K562 (cell line): Measurements from ENCODE around the gene CDC45. TPM values are rescaled to one million over a fixed set of nuclear protein-coding genes. Genes with fewer than 3 reads are reported as not detected.

ENCODE experiments used
- AFF4 ChIP-seq: sonication (generic); formaldehyde crosslinking; IDR thresholded peaks from 2 replicates; pipeline ENCODE4 v1.8.0; 2023; ENCODE audit warnings: mild to moderate bottlenecking, missing genetic modification reagents
- BHLHE40 ChIP-seq: IDR thresholded peaks from 2 replicates; pipeline ENCODE4 v1.6.1; 2011; ENCODE audit warnings: low read length, improper control_type of control experiment
- FOXP4 ChIP-seq: sonication (generic); formaldehyde crosslinking; IDR thresholded peaks from 2 replicates; pipeline ENCODE4 v1.8.0; 2022; ENCODE audit warnings: mild to moderate bottlenecking, missing genetic modification reagents, borderline replicate concordance
- HDAC2 ChIP-seq: fragments of 450-650 bp; IDR thresholded peaks from 2 replicates; pipeline ENCODE4 v1.6.1; 2016; ENCODE audit warnings: mild to moderate bottlenecking
- HNRNPK ChIP-seq: fragments of 200-400 bp; formaldehyde crosslinking; IDR thresholded peaks from one replicate; pipeline ENCODE4 v1.6.1; 2018; ENCODE audit warnings: mild to moderate bottlenecking, low read depth, low read length; ENCODE audit not compliant: poor library complexity, severe bottlenecking
- KDM4B ChIP-seq, 2 experiments: fragments of 450-650 bp in 1 of 2; sonication (generic) in 1 of 2; IDR thresholded peaks; 2 replicates each; pipeline ENCODE4 v1.6.1; 2016 to 2017; ENCODE audit warnings: borderline replicate concordance in 2 of 2, antibody characterized with exemption in 1 of 2, low read depth in 1 of 2, mild to moderate bottlenecking in 1 of 2
- KLF16 ChIP-seq: IDR thresholded peaks from 2 replicates; pipeline ENCODE4 v1.6.1; 2016; ENCODE audit warnings: antibody characterized with exemption
- LEF1 ChIP-seq: fragments of 450-650 bp; IDR thresholded peaks from 2 replicates; pipeline ENCODE4 v1.6.1; 2016; ENCODE audit warnings: mild to moderate bottlenecking
- MEF2A ChIP-seq: IDR thresholded peaks from 2 replicates; pipeline ENCODE4 v1.6.1; 2011; ENCODE audit warnings: low read depth, mild to moderate bottlenecking, low read length, moderate library complexity; ENCODE audit not compliant: control insufficient read depth
- MEF2D ChIP-seq: conservative IDR thresholded peaks from 2 replicates; pipeline ENCODE4 v1.6.1; 2016; ENCODE audit warnings: low read depth, missing genetic modification characterization, missing compliant biosample characterization
- OTX1 ChIP-seq: fragments of 450-650 bp; formaldehyde crosslinking; IDR thresholded peaks from 2 replicates; pipeline ENCODE4 v1.4.0; 2022; ENCODE audit warnings: mild to moderate bottlenecking
- PCBP1 ChIP-seq: fragments of 200-400 bp; formaldehyde crosslinking; IDR thresholded peaks from 2 replicates; pipeline ENCODE4 v1.6.1; 2018; ENCODE audit warnings: mild to moderate bottlenecking, low read depth, low read length; ENCODE audit not compliant: poor library complexity, severe bottlenecking
- SMARCA5 ChIP-seq: fragments of 450-650 bp; IDR thresholded peaks from 2 replicates; pipeline ENCODE4 v1.6.1; 2016
- SMARCB1 ChIP-seq: IDR thresholded peaks from 2 replicates; pipeline ENCODE4 v1.6.1; 2011; ENCODE audit warnings: improper control_type of control experiment, low read depth; ENCODE audit not compliant: insufficient read length
- SNAPC5 ChIP-seq: fragments of 250-450 bp; sonication (Bioruptor Pico); IDR thresholded peaks from 2 replicates; pipeline ENCODE4 v1.8.0; 2021; ENCODE audit warnings: moderate library complexity, mild to moderate bottlenecking, inconsistent platforms
- TCF15 ChIP-seq: fragments of 250-450 bp; sonication (Bioruptor Pico); IDR thresholded peaks from 2 replicates; pipeline ENCODE4 v1.8.0; 2022; ENCODE audit warnings: moderate library complexity, mild to moderate bottlenecking, inconsistent platforms
- THAP7 ChIP-seq: fragments of 250-450 bp; sonication (Bioruptor Pico); IDR thresholded peaks from 2 replicates; pipeline ENCODE4 v1.5.0; 2021
- ZNF146 ChIP-seq: IDR thresholded peaks from one replicate; pipeline ENCODE4 v1.6.1; 2018; ENCODE audit warnings: missing compliant biosample characterization; ENCODE audit not compliant: unreplicated experiment
- ZNF41 ChIP-seq: fragments of 250-450 bp; sonication (Bioruptor Pico); conservative IDR thresholded peaks from 2 replicates; pipeline ENCODE4 v1.4.0; 2020; ENCODE audit warnings: mild to moderate bottlenecking
- ZNF551 ChIP-seq: fragments of 250-450 bp; sonication (Bioruptor Pico); IDR thresholded peaks from 2 replicates; pipeline ENCODE4 v1.5.0; 2021; ENCODE audit warnings: mild to moderate bottlenecking, moderate library complexity
- ZNF586 ChIP-seq: fragments of 450-650 bp; formaldehyde crosslinking; conservative IDR thresholded peaks from 2 replicates; pipeline ENCODE4 v1.4.0; 2020; ENCODE audit warnings: mild to moderate bottlenecking, moderate library complexity
- ZNF77 ChIP-seq: fragments of 250-450 bp; sonication (Bioruptor Pico); IDR thresholded peaks from 2 replicates; pipeline ENCODE4 v1.5.0; 2020
- ZNF830 ChIP-seq: fragments of 250-450 bp; sonication (Bioruptor Pico); IDR thresholded peaks from 2 replicates; pipeline ENCODE4 v1.5.0; 2021; ENCODE audit warnings: mild to moderate bottlenecking
- polyA plus RNA-seq, 8 experiments: library from polyadenylated mRNA; depleted of rRNA in 4 of 8; stranded (reverse) in 5 of 8; unstranded in 3 of 8; fragments of >200 nt; fragmentation: Nextera tagmentation in 2 of 8; fragmentation: Illumina TruSeq in 1 of 8; extraction: Ambion mirVana in 2 of 8; extraction: Trizol in 1 of 8; gene quantifications; 2 replicates each; pipeline versions ENCODE4 v1.2.1 to v1.2.3, GENCODE V29; 2011 to 2014; ENCODE audit warnings: inconsistent platforms in 1 of 8, missing spikeins in 1 of 8
- total RNA-seq, 7 experiments: library from RNA; depleted of rRNA in 6 of 7; stranded (reverse); fragments of >200 nt in 6 of 7; fragmentation: Illumina TruSeq in 2 of 7; extraction: Trizol in 2 of 7; gene quantifications; 2 replicates each; pipeline versions ENCODE4 v1.2.1 to v1.2.3, GENCODE V29; 2011 to 2021; ENCODE audit warnings: low replicate concordance in 1 of 7

CDC45 gene
- total and polyA plus RNA-seq, 9 of the 15 experiments (the other 6 are each of a cell fraction or from before 2014, with no cell fraction given) = 251 to 580 (median 410) TPM

- 0 out of 2 replicates have a peak, but pooled peaks have one; percentile 32 for TF ChIP-seq TCF15 (CRISPR knock-in tag)
- no peak for TF ChIP-seq ZNF551
- no peak for TF ChIP-seq MEF2A
- TF ChIP-seq OTX1 (CRISPR knock-in tag) = peak; percentile 68
- no peak for TF ChIP-seq ZNF146
- TF ChIP-seq ZNF41 = peak; percentile 71
- TF ChIP-seq SMARCA5 = no peak
- TF ChIP-seq KDM4B (IDR thresholded peaks at IDR 0.05; ENCODE audit: borderline replicate concordance in 2 of 2, low read depth in 1 of 2) = peak in 1 of 2 experiments; percentile 75; a peak in 2 of 4 replicates
- TF ChIP-seq BHLHE40 = peak; percentile 31
- TF ChIP-seq ZNF586 (CRISPR knock-in tag) = no peak
- TF ChIP-seq MEF2D (tag) = no peak
- no peak for TF ChIP-seq ZNF77 (CRISPR knock-in tag)
- peak; percentile 94 for TF ChIP-seq THAP7 (CRISPR knock-in tag)
- peak; percentile 97; the same call in 1 of the 2 replicates for TF ChIP-seq HDAC2
- TF ChIP-seq KLF16 = no peak
- peak; percentile 89 for TF ChIP-seq PCBP1
- TF ChIP-seq LEF1 = no peak
- TF ChIP-seq HNRNPK = peak; percentile 85
- no peak for TF ChIP-seq FOXP4 (CRISPR knock-in tag)
- no peak for TF ChIP-seq AFF4
- TF ChIP-seq ZNF830 (CRISPR knock-in tag) = no peak; the same call in 1 of the 2 replicates
- TF ChIP-seq SNAPC5 (CRISPR knock-in tag) = no peak
- no peak for TF ChIP-seq SMARCB1
These were observed 32.2 kb upstream of the CDC45 start, which contains the start of gene C22orf39 (continued) for GRCh38 chr22:19447330-19448075.
